Astrocyte of the spinal cord (primary cell): ENCODE results near the gene ELMO1.

ENCODE experiments used
- DNase-seq: peaks from one replicate; pipeline ENCODE4 v3.0.0; 2011; ENCODE audit warnings: low read depth, low spot score
- H3K4me3 ChIP-seq: 2 replicates; pipeline ENCODE4 v1.5.1; 2011; ENCODE audit warnings: low read depth, mild to moderate bottlenecking, low read length, moderate library complexity
- in situ Hi-C: cut with HindIII; loops from 2 replicates; pipeline ENCODE4 v1.10.0; 2017; ENCODE audit warnings: low sequenced_read_pairs
- TF ChIP-seq, protein P1 (sequence below): IDR thresholded peaks from 2 replicates; pipeline ENCODE4 v1.5.1; 2012; ENCODE audit warnings: low read depth, mild to moderate bottlenecking, low read length, inconsistent platforms

Gene ELMO1

DNA sequence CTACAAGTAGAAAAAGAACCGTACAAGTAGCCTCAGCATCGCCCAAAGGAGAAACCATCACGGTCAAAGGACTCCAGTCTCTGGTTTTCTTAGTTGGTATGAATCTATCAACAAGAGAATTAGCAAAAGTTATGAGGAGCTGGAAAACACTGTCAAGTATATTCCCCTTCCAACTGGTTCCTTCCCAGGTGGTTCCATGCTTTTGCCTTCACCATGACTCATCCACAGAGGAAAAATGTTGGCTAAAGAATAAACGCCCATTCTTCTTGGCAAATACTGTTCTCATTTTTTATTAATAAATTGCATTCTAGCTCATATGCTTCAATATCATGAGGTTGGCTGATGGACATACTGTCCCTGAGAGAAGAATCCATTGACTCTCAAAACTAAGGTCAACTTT is 6.4 kb downstream of the ELMO1 start:
- DNase-seq = no peak
- H3K4me3 ChIP-seq = no peak overlapping the region
- TF ChIP-seq, protein P1, sequence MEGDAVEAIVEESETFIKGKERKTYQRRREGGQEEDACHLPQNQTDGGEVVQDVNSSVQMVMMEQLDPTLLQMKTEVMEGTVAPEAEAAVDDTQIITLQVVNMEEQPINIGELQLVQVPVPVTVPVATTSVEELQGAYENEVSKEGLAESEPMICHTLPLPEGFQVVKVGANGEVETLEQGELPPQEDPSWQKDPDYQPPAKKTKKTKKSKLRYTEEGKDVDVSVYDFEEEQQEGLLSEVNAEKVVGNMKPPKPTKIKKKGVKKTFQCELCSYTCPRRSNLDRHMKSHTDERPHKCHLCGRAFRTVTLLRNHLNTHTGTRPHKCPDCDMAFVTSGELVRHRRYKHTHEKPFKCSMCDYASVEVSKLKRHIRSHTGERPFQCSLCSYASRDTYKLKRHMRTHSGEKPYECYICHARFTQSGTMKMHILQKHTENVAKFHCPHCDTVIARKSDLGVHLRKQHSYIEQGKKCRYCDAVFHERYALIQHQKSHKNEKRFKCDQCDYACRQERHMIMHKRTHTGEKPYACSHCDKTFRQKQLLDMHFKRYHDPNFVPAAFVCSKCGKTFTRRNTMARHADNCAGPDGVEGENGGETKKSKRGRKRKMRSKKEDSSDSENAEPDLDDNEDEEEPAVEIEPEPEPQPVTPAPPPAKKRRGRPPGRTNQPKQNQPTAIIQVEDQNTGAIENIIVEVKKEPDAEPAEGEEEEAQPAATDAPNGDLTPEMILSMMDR = no peak
- in situ Hi-C loops = no loop called here

DNA sequence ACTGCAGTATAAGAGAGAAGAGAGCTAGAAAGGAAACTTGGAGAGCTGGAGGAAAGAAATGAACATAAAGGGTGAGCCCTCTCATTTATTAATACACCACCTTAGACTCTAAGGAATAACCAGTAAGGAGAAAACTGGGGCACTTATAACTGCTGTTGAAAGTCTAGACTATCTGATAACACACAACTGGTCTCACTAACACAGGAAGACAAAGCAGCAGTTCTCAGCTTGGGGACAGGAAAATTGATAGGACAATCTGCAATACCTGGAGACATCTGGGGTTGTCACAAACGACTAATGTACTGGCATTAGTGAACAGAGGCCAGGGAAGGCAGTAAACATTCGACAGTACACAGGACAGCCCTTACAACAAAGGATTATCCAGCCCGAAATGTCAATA is 6.8 kb downstream of the ELMO1 start:
- in situ Hi-C loops = no loop called here
- TF ChIP-seq, protein P1 = no peak
- no peak for DNase-seq
- no peak overlapping the region for H3K4me3 ChIP-seq

DNA sequence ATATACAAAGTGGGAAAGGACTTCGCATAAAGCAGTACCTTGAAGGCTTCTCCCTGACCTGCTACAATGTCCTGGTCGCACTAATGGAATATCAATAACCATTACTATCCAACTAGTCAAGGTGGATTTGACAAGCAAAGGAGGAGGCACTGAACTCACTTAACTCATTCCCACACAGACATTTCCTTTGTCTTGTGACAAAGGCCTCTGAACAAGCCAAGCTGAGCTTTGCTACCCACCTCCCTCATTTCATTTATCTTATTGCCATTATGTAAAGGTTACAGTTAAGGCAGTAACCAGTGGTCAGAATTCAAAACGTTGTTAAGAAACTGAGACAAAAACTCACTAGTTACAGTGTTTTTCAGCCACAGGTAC is 7.3 kb downstream of the ELMO1 start:
- no peak overlapping the region for H3K4me3 ChIP-seq
- no peak for DNase-seq
- in situ Hi-C loops = no loop called here
- TF ChIP-seq, protein P1 = no peak

DNA sequence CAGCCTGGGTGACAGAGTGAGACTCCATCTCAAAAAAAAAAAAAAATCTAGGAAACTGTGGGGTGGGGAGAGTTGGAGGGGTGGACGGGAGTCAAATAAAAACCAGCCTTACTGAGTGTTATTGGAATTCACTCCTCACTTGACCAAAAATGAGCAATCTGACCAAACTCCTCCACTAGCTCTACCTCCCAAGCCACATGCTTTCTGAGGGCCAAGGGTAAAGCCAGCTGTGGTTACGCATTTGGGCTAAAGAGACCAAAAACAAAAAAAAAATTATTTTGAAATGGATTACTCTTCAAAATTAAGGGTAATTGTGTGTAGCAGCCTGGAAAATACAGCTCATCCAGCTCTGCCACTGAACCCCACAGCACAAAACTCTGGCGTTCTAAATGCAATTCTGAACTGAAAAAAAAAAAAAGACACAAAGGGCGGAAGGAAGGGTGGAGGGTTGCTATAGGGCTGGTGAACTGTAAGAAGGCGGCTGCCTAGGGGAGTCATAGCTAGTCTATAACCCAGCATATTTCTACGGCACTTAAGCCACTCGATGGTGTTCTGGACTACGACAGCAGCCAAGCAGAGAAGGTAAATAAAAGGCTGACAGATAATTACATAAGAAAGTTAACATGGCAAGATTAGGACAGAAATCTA is 7.8 kb downstream of the ELMO1 start:
- in situ Hi-C loops = no loop called here

DNA sequence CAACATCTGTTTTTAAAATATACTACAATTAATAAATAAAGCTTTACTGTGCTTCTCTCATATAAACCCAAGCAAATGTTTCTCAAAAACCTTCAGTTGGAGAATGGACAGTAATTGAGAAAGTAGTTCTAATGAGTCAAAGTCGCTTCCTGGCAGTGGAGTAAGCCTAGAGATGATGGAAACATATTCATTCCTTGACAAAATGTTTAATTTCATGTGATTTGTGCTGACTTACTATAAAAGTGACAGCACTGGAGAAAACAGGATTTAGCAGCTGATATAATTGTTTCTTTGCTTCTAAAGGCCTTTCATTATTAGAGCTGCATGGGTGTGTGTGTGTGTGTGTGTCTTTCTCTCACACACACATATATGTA is 9.0 kb downstream of the ELMO1 start:
- in situ Hi-C loops = no loop called here
- DNase-seq = no peak
- TF ChIP-seq, protein P1 = no peak

More for the DNA sequence above, 7.8 kb downstream of the ELMO1 start:
- H3K4me3 ChIP-seq = no peak overlapping the region
- TF ChIP-seq, protein P1 = no peak
- no peak for DNase-seq

DNA sequence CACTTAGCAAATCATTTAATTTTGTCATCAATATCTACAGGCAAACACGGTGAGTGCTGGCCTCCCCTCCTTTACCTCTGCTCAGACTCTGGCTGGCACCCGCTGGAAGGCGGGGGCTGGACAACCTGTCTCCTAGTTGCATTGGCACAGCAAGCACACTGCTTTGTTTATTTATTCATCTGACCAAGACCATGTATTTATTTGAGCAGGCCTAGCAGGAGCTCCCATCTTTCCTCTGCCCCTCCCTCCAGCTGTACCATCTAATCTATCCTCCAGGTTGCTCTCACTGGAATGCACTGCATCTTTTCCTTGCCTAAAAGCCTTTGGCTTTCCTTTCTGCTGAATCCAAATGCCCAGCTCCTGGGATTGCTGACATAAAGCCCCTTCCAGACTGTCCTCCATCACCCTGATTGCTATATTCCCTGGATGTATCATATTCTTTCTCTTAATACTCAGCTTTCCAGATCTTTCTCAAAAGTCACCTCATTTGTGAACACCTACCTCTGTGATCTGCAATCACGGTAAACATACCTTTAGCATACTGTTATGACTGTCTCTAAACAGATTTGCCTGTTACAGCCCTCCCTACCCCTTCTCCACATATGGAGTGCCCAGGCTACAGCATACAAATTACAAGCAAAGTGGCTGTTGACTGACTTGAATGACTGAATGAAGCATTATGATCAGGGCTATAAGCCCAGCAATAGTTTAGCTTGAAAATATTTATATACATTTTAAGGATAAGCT is 9.6 kb downstream of the ELMO1 start:
- in situ Hi-C loops = no loop called here
- DNase-seq = no peak
- no peak overlapping the region for H3K4me3 ChIP-seq
- TF ChIP-seq, protein P1 = no peak

More for the DNA sequence above, 9.0 kb downstream of the ELMO1 start:
- no peak overlapping the region for H3K4me3 ChIP-seq
